HG03571 (cell line): ENCODE data around the gene PNRC2.
"Not testable (repeated sequence)": the region's sequence is repeated elsewhere in the genome, so short reads cannot be mapped to it uniquely, and the experiment has no call there.

ENCODE experiments used
- ATAC-seq: cut with Tn5 transposase; IDR thresholded peaks from one replicate; pipeline ENCODE4 v1.9.1; 2021; ENCODE audit not compliant: unreplicated experiment

Gene PNRC2

DNA sequence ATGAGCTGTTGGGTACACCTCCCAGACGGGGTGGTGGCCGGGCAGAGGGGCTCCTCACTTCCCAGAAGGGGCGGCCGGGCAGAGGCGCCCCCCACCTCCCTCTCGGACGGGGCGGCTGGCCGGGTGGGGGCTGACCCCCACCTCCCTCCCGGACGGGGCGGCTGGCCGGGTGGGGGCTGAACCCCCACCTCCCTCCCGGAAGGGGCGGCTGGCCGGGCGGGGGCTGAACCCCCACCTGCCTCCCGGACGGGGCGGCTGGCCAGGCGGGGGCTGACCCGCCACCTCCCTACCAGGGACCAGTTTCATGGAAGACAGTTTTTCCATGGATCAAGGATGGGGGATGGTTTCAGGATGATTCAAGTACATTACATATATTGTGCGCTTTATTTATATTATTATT, 27.4 kb downstream of the PNRC2 start:
- not testable (repeated sequence) for ATAC-seq

DNA sequence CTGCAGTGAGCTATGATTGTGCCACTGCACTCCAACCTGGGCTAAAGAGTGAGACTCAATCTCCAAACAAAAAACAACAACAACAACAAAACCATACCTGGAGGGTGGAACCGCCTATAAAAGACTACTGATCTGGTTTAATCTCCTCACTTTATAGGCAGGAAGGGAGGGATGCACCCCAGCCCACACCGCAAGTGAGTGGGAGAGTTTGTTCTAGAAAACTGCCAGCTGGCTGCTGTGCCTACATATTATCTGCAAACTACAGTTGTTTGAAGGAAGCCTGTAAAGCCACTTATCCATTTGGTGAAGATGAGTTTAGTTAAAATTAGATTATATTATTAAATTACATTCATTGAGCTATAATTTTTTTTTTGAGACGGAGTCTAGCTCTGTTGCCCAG, 29.6 kb downstream of the PNRC2 start:
- ATAC-seq, result no peak

DNA sequence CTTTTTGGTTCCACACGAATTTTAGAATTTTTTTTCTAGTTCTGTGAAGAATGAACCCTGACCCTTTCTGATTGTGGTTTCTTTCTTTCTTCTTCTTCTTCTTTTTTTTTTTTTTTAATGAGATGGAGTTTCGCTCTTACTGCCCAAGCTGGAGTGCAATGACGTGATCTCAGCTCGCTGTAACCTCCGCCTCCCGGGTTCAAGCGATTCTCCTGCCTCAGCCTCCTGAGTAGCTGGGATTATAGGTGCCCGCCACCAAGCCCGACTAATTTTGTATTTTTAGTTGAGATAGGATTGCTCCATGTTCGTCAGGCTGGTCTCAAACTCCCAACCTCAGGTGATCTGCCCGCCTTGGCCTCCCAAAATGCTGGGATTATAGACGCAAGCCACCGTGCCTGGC, 32.4 kb downstream of the PNRC2 start:
- ATAC-seq, result not testable (repeated sequence)

DNA sequence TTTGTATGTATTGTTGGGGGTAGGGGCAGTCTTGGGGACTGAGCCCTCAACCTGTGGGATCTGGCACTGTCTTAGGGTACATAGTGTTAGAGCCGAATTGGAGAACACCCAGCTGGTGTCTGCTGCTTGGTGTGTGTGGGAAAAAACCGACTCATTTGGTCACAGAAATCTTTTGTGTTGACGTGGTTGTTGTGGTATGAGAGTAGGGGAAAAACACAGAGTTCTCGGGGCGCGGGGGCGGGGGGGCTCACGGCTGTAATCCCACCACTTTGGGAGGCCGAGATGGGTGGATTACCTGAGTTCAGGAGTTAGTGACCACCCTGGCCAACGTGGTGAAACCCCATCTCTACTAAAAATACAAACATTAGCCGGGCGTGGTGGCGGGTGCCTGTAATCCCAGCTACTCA, 35.8 kb downstream of the PNRC2 start:
- no peak for ATAC-seq

DNA sequence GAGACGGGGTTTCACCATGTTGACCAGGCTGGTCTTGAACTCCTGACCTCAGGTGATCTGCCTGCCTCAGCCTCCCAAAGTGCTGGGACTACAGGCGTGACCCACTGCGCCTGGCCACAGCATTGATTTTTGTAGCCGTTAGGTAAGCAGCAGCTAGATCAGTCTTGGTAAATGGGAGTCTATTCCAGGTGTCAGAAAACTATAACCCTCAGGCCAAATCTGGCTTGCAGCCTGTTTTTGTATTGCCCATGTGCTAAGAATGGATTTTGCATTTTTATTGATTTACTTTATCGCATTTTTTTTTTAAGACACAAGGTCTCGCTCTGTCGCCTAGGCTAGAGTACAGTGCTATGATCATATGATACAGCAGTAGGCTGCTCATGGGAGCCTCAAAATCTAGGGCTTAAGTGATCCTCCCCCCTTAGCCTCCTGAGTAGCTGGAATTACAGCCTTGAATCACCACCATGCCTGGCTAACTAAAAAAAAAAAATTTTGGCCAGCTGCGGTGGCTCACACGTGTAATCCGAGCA, 37.1 kb downstream of the PNRC2 start:
- no peak for ATAC-seq

DNA sequence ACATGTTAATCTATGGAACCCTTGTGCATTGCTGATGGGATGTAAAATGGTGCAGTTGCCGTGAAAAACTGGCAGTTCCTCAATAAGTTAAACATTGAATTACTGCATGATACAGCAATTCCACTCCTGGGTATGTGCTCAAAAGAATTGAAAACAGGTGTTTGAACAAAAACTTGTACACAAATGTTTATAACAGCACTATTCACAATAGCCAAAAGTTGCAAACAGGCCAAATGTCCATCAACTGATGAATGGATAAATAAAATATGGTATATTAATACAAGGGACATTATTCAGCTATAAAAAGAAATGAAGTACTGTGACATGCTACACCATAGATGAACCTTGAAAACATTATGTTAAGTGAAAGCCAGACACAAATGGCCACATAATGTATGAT, 38.2 kb downstream of the PNRC2 start:
- ATAC-seq, result no peak

DNA sequence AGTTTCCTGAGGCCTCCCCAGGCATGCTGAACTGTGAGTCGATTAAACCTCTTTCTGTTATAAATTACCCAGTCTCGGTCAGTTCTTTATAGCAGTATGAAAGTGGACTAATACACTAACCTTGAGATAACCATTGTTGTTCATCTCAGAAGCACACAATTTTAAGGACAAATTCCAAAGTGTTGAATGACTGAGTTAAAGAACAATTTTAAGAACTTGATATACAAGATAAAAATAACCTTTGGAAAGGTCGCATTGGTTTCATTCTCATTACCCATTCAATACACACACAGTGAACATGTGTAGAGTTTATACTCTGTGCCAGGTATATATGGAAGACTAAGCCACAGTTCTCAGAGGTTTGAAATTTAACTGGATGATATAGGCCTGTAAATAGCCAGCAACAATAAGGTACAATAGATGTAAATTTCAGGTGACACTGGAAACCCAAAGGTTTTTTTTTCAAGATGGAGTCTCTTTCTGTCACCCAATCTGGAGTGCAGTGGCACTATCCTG, 39.6 kb downstream of the PNRC2 start:
- no peak for ATAC-seq

DNA sequence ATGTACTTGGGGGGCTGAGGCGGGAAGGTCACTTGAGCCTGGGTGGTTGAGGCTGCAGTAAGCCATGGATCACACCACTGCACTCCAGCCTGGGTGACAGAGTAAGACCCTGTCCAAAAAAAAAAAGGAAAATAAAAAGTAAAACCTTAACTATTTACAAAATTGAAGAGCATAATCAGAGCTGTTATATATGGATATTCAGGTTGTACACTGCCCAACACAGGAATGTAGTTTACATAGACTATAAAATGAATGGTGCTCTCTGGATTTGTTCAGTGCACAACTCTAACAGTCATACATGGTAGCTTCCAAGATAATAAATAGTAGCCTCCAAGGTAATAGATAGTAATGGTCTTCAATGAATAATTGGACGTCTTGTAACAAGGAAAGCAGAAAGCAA, 43.1 kb downstream of the PNRC2 start:
- ATAC-seq, result no peak

DNA sequence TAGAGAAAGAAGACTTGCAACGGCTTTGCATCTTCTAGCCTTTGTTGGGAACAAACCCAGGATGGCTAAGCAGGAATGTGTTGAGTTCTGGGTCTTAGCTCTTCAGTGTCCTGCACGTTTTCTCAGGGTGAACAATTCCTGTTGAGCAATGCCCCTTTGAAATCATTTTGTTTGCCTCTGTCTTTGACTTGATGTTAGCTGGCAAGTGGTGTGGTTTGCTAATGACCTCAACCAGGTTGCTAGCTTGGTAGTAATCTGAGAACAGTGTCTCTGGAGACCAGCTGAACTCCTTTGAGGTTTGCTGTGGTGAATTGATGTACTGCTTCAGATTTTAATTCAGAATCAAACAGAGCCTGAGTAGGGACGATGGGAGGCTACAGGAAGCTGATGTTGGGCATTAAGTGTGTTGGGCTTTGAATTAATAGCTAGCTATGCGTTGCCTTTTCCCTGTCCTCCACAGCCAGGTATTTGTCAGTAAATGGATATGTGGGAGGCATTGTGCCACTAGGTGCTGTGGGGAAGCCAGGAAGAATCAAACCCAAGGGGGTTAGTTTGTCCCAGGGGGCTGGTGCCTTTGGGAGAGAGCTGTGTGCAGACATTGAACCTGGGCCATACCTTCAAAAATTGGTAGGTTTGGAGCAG, 43.8 kb downstream of the PNRC2 start:
- no peak for ATAC-seq

DNA sequence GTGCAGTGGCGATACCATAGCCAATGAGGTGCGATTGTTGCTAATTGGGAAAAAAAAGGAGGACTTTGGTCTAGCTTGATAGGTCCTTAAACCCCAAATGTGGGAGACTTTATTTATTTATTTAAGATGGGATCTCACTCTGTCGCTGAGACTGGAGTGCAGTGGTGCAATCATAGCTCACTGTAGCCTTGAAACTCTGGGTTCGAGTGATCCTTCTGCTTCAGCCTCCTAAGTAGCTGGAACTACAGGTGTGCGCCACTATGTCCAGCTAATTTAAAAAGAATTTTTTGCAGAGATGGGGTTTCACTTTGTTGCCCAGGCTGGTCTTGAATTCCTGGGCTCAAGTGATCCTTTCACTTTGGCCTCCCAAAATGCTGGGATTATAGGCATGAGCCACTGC, 44.5 kb downstream of the PNRC2 start:
- ATAC-seq, result no peak

DNA sequence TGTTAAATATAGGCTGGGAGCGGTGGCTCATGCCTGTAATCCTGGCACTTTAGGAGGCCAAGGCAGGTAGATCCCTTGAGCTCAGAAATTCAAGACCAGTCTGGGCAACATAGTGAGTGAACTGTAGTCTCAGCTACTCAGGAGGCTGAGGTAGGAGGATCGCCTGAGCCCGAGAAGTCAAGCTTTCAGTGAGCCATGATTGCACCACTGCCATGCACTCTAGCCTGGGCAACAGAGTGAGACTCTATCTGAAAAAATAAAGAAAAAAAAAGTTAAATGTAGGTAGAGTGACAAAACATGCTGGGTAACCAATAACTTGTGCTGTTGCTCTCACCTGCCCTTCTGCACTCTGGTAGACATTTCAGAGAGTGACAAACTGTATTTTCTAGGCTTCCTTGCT, 45.5 kb downstream of the PNRC2 start:
- ATAC-seq, result no peak

DNA sequence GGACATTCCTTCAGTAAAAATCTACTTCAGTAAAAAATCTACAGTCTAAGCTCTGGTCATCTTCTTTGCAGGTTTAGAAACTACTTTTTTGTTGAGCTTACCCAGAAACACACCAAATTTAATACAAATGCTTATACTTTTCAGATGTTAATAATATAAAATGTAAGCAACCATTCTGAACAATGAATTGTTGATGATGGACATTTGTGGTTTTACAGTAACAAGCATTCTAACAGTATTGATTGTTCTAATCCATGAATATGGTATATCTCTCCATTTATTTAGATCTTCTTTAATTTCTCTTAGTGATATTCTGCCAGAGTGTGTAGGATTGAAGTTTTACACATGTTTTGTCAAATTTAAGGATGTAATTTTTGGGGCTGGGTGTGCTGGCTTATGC, 47.5 kb downstream of the PNRC2 start:
- no peak for ATAC-seq

DNA sequence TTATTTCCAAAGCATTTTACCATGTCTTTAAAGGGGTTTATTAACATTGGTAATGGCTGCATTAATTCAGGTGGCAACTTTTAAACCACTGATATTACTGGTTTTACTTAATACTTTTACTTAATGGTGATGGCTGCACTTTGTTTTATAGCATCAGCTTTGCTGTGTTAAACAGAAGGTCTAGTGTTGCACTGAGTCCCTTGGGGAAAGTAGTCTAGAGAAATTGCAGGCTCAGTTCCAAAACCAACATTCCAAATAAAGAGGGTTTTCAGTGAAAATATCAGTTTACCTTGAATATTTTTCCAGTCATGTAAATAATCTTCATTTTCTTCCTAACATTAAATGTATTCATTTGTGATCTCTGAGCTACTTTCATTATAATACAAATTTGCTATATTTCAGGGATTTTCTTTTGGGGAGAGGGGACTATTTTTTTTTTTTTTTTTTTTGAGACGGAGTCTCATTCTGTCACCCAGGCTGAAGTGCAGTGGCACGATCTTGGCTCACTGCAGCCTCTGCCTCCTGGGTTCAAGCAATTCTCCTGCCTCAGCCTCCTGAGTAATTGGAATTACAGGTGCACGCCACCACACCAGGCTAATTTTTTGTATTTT, 49.1 kb downstream of the PNRC2 start:
- ATAC-seq, result not testable (repeated sequence)

DNA sequence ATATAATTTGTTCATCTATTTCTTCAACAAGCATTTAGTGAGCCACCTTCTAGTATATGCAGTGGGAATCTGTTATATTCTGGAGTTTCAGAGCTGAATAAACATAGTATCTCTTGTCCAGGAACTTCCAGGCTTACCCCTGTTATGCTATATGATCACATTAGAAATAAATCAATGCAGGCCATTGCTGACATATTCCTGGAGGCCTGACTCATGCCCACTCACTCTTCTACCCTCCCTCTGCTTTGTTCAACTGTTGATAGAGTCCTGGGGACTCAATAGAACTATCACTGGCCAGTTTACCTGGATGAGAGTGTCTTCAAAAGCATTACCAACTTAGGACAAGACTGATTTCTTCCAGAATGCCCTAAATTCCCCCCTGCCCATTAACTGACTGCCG, 49.8 kb downstream of the PNRC2 start:
- no peak for ATAC-seq

DNA sequence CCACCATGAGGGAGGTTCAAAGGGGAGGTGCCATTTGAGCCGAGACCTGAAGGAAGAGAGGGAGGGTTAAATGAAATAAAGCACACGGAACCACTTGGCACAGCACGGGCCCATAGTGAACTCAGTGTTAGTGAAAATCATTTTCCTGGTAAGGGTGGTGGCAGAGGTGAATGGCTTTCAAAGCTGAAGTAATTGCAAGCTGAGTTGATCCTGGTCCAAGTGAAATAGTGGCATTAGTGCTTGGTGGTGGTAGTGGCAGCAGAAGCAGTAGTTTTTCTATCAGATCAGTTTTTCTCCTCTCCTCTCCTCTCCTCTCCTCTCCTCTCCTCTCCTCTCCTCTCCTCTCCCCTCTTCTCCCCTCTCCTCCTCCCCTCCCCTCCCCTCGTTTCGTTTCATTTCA, 51.0 kb downstream of the PNRC2 start:
- no peak for ATAC-seq

DNA sequence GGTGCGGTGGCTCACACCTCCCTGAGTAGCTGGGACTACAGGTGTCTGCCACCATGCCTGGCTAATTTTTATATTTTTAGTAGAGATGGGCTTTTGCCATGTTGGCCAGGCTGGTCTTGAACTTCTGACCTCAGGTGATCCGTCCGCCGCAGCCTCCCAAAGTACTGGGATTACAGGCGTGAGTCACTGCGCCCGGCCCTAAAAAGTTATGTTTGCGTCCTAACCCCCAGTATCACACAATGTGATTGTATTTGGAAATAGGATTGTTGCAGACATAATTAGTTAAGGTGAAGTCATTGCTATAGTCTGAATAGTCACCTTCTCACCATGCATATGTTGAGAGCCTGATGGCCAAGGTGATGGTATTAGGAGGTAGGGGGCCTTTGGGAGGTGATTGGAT, 53.2 kb downstream of the PNRC2 start:
- not testable (repeated sequence) for ATAC-seq
